Brain pericyte (primary cell): Measurements from ENCODE around the gene CEP112.

Source experiments
- DNase-seq: peaks from one replicate; pipeline ENCODE4 v3.0.0-alpha.2; 2012; ENCODE audit warnings: low read depth, low spot score

The CEP112 gene

GRCh38 chr17:65656390-65657250 lies 535.3 kb downstream of the CEP112 start:
- no peak for DNase-seq

- DNase-seq: no peak
These were observed 536.2 kb downstream of the CEP112 start for GRCh38 chr17:65655706-65656105.

- no peak for DNase-seq
These were observed 547.4 kb downstream of the CEP112 start for GRCh38 chr17:65644545-65644944.

GRCh38 chr17:65638221-65638975 lies 553.5 kb downstream of the CEP112 start:
- DNase-seq: no peak

- no peak for DNase-seq
These were observed 554.1 kb downstream of the CEP112 start for GRCh38 chr17:65637786-65638185.

GRCh38 chr17:65634533-65634932 lies 557.4 kb downstream of the CEP112 start:
- no peak for DNase-seq

GRCh38 chr17:65633988-65634387 lies 557.9 kb downstream of the CEP112 start:
- DNase-seq: no peak

GRCh38 chr17:65633146-65633881 lies 558.6 kb downstream of the CEP112 start:
- no peak for DNase-seq

GRCh38 chr17:65630502-65630901 lies 561.4 kb downstream of the CEP112 start:
- DNase-seq: no peak

- no peak for DNase-seq
These were observed 562.7 kb downstream of the CEP112 start for GRCh38 chr17:65629234-65629690.

GRCh38 chr17:65628644-65629036 lies 563.3 kb downstream of the CEP112 start:
- no peak for DNase-seq

GRCh38 chr17:65627891-65628643 lies 563.9 kb downstream of the CEP112 start:
- DNase-seq: peak; percentile 93

GRCh38 chr17:65627108-65627507 lies 564.8 kb downstream of the CEP112 start:
- no peak for DNase-seq

GRCh38 chr17:65626451-65626850 lies 565.5 kb downstream of the CEP112 start:
- no peak for DNase-seq

- no peak for DNase-seq
These were observed 573.4 kb downstream of the CEP112 start for GRCh38 chr17:65618516-65618915.

- DNase-seq: no peak
These were observed 574.4 kb downstream of the CEP112 start for GRCh38 chr17:65617496-65617895.

- DNase-seq: no peak
These were observed 582.2 kb downstream of the CEP112 start for GRCh38 chr17:65609749-65610148.

- no peak for DNase-seq
These were observed 582.6 kb downstream of the CEP112 start for GRCh38 chr17:65609286-65609685.

- no peak for DNase-seq
These were observed 587.9 kb downstream of the CEP112 start for GRCh38 chr17:65604070-65604469.

- no peak for DNase-seq
These were observed 590.1 kb downstream of the CEP112 start for GRCh38 chr17:65601881-65602280.

- DNase-seq: no peak
These were observed 590.8 kb downstream of the CEP112 start for GRCh38 chr17:65601145-65601544.
